H9 (cell line): ENCODE measurements around the gene SQOR. TPM values are rescaled to one million over a fixed set of nuclear protein-coding genes. Genes with fewer than 3 reads are reported as not detected.

Experiments
- DNase-seq: peaks from one replicate; pipeline ENCODE4 v3.0.0-alpha.2; 2017
- H2AFZ ChIP-seq: one replicate; pipeline ENCODE4 v1.6.1; 2013; ENCODE audit warnings: mild to moderate bottlenecking, low read length, control low read depth, moderate library complexity
- H2AK5ac ChIP-seq: 2 replicates; pipeline ENCODE4 v1.6.1; 2013; ENCODE audit warnings: low read length, control low read depth, mixed read lengths; ENCODE audit not compliant: insufficient read length
- H2BK120ac ChIP-seq: one replicate; pipeline ENCODE4 v1.6.1; 2013; ENCODE audit warnings: low read depth, mild to moderate bottlenecking, low read length, control low read depth, inconsistent platforms; ENCODE audit not compliant: poor library complexity, severe bottlenecking
- H2BK12ac ChIP-seq: 2 replicates; pipeline ENCODE4 v1.6.1; 2013; ENCODE audit warnings: low read length, control low read depth, mixed read lengths, low read depth; ENCODE audit not compliant: insufficient read length
- H2BK15ac ChIP-seq: 2 replicates; pipeline ENCODE4 v1.6.1; 2013; ENCODE audit warnings: low read depth, low read length, control low read depth
- H2BK20ac ChIP-seq: one replicate; pipeline ENCODE4 v1.6.1; 2013; ENCODE audit warnings: low read depth, mild to moderate bottlenecking, low read length, control low read depth, inconsistent platforms; ENCODE audit not compliant: poor library complexity, severe bottlenecking
- H2BK5ac ChIP-seq: 2 replicates; pipeline ENCODE4 v1.6.1; 2013; ENCODE audit warnings: low read length, control low read depth, mixed read lengths; ENCODE audit not compliant: insufficient read length
- H3K14ac ChIP-seq: 2 replicates; pipeline ENCODE4 v1.6.1; 2013; ENCODE audit warnings: low read length, control low read depth; ENCODE audit not compliant: insufficient read depth
- H3K18ac ChIP-seq: 2 replicates; pipeline ENCODE4 v1.6.1; 2013; ENCODE audit warnings: low read depth, mild to moderate bottlenecking, mixed read lengths, low read length, control low read depth; ENCODE audit not compliant: insufficient read length
- H3K23ac ChIP-seq: 2 replicates; pipeline ENCODE4 v1.6.1; 2013; ENCODE audit warnings: low read length, control low read depth, mixed read lengths, low read depth; ENCODE audit not compliant: insufficient read length
- H3K23me2 ChIP-seq: 2 replicates; pipeline ENCODE4 v1.6.1; 2013; ENCODE audit warnings: low read depth, mild to moderate bottlenecking, mixed read lengths, low read length, control low read depth; ENCODE audit not compliant: insufficient read length, poor library complexity, severe bottlenecking
- H3K27ac ChIP-seq: 2 replicates; pipeline ENCODE4 v1.5.1; 2013; ENCODE audit warnings: low read length, control low read depth, mixed read lengths, low read depth; ENCODE audit not compliant: insufficient read length
- H3K27me3 ChIP-seq: 2 replicates; pipeline ENCODE4 v1.6.1; 2013; ENCODE audit warnings: low read length, control low read depth, inconsistent platforms; ENCODE audit not compliant: insufficient read depth
- H3K4ac ChIP-seq: 2 replicates; pipeline ENCODE4 v1.6.1; 2013; ENCODE audit warnings: low read depth, mild to moderate bottlenecking, control low read depth, inconsistent platforms, low read length, moderate library complexity
- H3K4me1 ChIP-seq: 2 replicates; pipeline ENCODE4 v1.6.1; 2013; ENCODE audit warnings: low read length, control low read depth, inconsistent platforms; ENCODE audit not compliant: insufficient read depth
- H3K4me2 ChIP-seq: 2 replicates; pipeline ENCODE4 v1.6.1; 2013; ENCODE audit warnings: low read length, control low read depth, mixed read lengths; ENCODE audit not compliant: insufficient read length, insufficient read depth
- H3K56ac ChIP-seq: 2 replicates; pipeline ENCODE4 v1.6.1; 2013; ENCODE audit warnings: low read depth, mild to moderate bottlenecking, mixed read lengths, low read length, control low read depth; ENCODE audit not compliant: insufficient read length
- H3K79me1 ChIP-seq: 2 replicates; pipeline ENCODE4 v1.6.1; 2013; ENCODE audit warnings: low read depth, mild to moderate bottlenecking, moderate library complexity, low read length, control low read depth, inconsistent platforms; ENCODE audit not compliant: insufficient read depth, poor library complexity, severe bottlenecking
- H3K79me2 ChIP-seq: 2 replicates; pipeline ENCODE4 v1.6.1; 2013; ENCODE audit warnings: low read length, control low read depth, inconsistent platforms; ENCODE audit not compliant: insufficient read depth
- H3K9ac ChIP-seq: 2 replicates; pipeline ENCODE4 v1.6.1; 2013; ENCODE audit warnings: low read length, control low read depth, mixed read lengths; ENCODE audit not compliant: insufficient read length; ENCODE audit errors: extremely low read depth
- H3K9me3 ChIP-seq: one replicate; pipeline ENCODE4 v1.6.1; 2013; ENCODE audit warnings: low read depth, low read length, inconsistent platforms; ENCODE audit not compliant: control insufficient read depth
- H3T11ph ChIP-seq: one replicate; pipeline ENCODE4 v1.6.1; 2013; ENCODE audit warnings: mild to moderate bottlenecking, low read length, control low read depth, inconsistent platforms
- H4K20me1 ChIP-seq: one replicate; pipeline ENCODE4 v1.6.1; 2013; ENCODE audit not compliant: control insufficient read depth, insufficient read length, insufficient read depth
- H4K5ac ChIP-seq: 2 replicates; pipeline ENCODE4 v1.6.1; 2013; ENCODE audit warnings: low read depth, mild to moderate bottlenecking, mixed read lengths, low read length, control low read depth; ENCODE audit not compliant: insufficient read length
- H4K8ac ChIP-seq: replicated peaks from 2 replicates; pipeline ENCODE4 v1.6.1; 2013; ENCODE audit warnings: low read length, control low read depth, mixed read lengths, low read depth; ENCODE audit not compliant: insufficient read length
- H4K91ac ChIP-seq: 2 replicates; pipeline ENCODE4 v1.6.1; 2013; ENCODE audit warnings: low read depth, mild to moderate bottlenecking, moderate library complexity, mixed read lengths, low read length, control low read depth; ENCODE audit not compliant: insufficient read length
- H3K27ac Mint-ChIP-seq, 3 experiments: 2 replicates in 2 of 3; 3 replicates in 1 of 3; pipeline ENCODE4 v1.8.0; 2020 to 2021; ENCODE audit warnings: mixed read lengths in 3 of 3, mild to moderate bottlenecking in 1 of 3, moderate library complexity in 1 of 3
- H3K27me3 Mint-ChIP-seq: 2 replicates; pipeline ENCODE4 v1.8.0; 2021; ENCODE audit warnings: low read depth, mild to moderate bottlenecking, moderate library complexity, mixed read lengths
- H3K36me3 Mint-ChIP-seq, 3 experiments: 2 replicates in 2 of 3; 3 replicates in 1 of 3; pipeline ENCODE4 v1.8.0; 2020 to 2021; ENCODE audit warnings: low read depth in 3 of 3, mixed read lengths in 3 of 3; ENCODE audit not compliant: insufficient read depth in 1 of 3
- H3K4me1 Mint-ChIP-seq, 2 experiments: 2 replicates each; pipeline ENCODE4 v1.8.0; 2020; ENCODE audit warnings: mixed read lengths in 2 of 2
- H3K4me3 Mint-ChIP-seq, 2 experiments: 2 replicates in 1 of 2; 3 replicates in 1 of 2; pipeline ENCODE4 v1.8.0; 2020 to 2021; ENCODE audit warnings: mild to moderate bottlenecking in 2 of 2, mixed read lengths in 2 of 2, moderate library complexity in 1 of 2
- H3K9me3 Mint-ChIP-seq, 2 experiments: 2 replicates in 1 of 2; 3 replicates in 1 of 2; pipeline ENCODE4 v1.8.0; 2020; ENCODE audit warnings: mild to moderate bottlenecking in 2 of 2, mixed read lengths in 2 of 2, moderate library complexity in 1 of 2
- WGBS: extraction: QIAGEN DNeasy Blood & Tissue Kit; methylation state at CpG from one replicate; pipeline ENCODE4 v1.1.7; 2013; ENCODE audit warnings: missing lambda C conversion rate, low lambda C conversion rate, mixed read lengths; ENCODE audit not compliant: insufficient read length; ENCODE audit errors: extremely low coverage; 5-methylcytosine and 5-hydroxymethylcytosine counted together
- total RNA-seq: library from RNA; stranded (reverse); gene quantifications from 2 replicates; pipeline ENCODE4 v1.2.1, GENCODE V29; 2021
- TF ChIP-seq, protein P1 (sequence below): fragments of 200-600 bp; sonication (generic); conservative IDR thresholded peaks from 3 replicates; pipeline ENCODE4 v1.8.0; 2021; ENCODE audit warnings: antibody characterized with exemption, mild to moderate bottlenecking

Gene SQOR
- total RNA-seq, 1 experiment from 2014 or later: 0.17 TPM

DNA sequence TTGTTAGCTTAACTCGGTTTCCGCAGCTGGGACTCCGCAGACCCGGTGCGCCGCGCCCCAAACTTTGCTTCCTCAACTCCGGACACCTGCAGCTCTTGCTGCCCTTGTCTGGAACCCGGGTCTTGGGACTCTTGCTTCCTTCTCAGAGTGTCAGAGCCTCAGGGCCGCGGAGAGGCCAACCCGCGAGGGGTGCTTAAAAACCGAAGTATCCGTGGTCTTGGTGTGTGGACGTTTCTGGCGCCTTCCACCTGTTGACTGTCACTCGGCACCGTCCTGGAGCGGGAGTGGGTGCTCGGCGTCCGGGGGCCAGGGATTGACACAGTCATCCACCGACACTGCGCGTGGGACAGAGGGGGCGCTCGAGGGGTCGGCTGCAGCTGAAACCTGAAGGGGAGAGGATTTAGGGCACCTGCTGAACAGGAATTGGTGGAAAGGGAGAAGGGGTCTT is 386 bp downstream of the SQOR start:
- no peaks in the 10 kb centered on the region for H3K36me3 Mint-ChIP-seq
- Histone ChIP-seq H3K23me2 (peaks cover 11% of the 10 kb centered on the region), H3K4me2 (peak overlapping the region; percentile 83), H3K79me1 (no peaks in the 10 kb centered on the region), H3T11ph (no peak overlapping the region), H4K5ac (no peak overlapping the region), H3K4ac (no peak overlapping the region), H3K56ac (no peak overlapping the region), H2BK5ac (no peak overlapping the region), H2BK12ac (no peak overlapping the region), H3K27ac (no peak overlapping the region), H2AFZ (no peak overlapping the region), H4K8ac (no peak overlapping the region), H2BK15ac (no peak overlapping the region), H3K14ac (no peak overlapping the region), H4K91ac (no peak overlapping the region), H3K9ac (no peak overlapping the region), H2BK20ac (no peak overlapping the region), H3K4me1 (no peaks in the 10 kb centered on the region), H3K27me3 (peaks cover 8% of the 10 kb centered on the region; the same call in 1 of the 2 replicates), H4K20me1 (no peaks in the 10 kb centered on the region), H3K9me3 (no peaks in the 10 kb centered on the region), H3K79me2 (no peaks in the 10 kb centered on the region), H3K18ac (no peak overlapping the region), H2AK5ac (no peak overlapping the region), H3K23ac (no peak overlapping the region), H2BK120ac (no peak overlapping the region)
- H3K4me3 Mint-ChIP-seq: peak overlapping the region; percentile 72 to 84
- H3K27me3 Mint-ChIP-seq: peaks cover 96% of the 10 kb centered on the region
- no CpG with 5 or more reads among the region's 29 CpGs for WGBS
- no peaks in the 10 kb centered on the region for H3K9me3 Mint-ChIP-seq
- H3K27ac Mint-ChIP-seq: no peak overlapping the region
- peak; percentile 53 for DNase-seq
- TF ChIP-seq, protein P1, sequence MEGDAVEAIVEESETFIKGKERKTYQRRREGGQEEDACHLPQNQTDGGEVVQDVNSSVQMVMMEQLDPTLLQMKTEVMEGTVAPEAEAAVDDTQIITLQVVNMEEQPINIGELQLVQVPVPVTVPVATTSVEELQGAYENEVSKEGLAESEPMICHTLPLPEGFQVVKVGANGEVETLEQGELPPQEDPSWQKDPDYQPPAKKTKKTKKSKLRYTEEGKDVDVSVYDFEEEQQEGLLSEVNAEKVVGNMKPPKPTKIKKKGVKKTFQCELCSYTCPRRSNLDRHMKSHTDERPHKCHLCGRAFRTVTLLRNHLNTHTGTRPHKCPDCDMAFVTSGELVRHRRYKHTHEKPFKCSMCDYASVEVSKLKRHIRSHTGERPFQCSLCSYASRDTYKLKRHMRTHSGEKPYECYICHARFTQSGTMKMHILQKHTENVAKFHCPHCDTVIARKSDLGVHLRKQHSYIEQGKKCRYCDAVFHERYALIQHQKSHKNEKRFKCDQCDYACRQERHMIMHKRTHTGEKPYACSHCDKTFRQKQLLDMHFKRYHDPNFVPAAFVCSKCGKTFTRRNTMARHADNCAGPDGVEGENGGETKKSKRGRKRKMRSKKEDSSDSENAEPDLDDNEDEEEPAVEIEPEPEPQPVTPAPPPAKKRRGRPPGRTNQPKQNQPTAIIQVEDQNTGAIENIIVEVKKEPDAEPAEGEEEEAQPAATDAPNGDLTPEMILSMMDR: peak; percentile 64
- H3K4me1 Mint-ChIP-seq: peaks cover 5% of the 10 kb centered on the region in 2 experiments
